HEK293T (cell line): ENCODE measurements around the gene ANKH.

Experiments used
- CTCF ChIA-PET: fragments of 350-600 bp; formaldehyde crosslinking; extraction: SDS; loops from one replicate; lab custom pipeline; 2021; ENCODE audit warnings: antibody characterized with exemption, inconsistent platforms; lab: Yijun Ruan, JAX
- POLR2A ChIA-PET: fragments of 350-600 bp; formaldehyde crosslinking; extraction: SDS; loops from one replicate; lab custom pipeline; 2020; ENCODE audit warnings: antibody characterized with exemption, inconsistent platforms; lab: Yijun Ruan, JAX
- DNase-seq: peaks from one replicate; pipeline ENCODE4 v3.0.0; 2012; ENCODE audit warnings: mixed read lengths; ENCODE audit errors: extremely low spot score
- ARNT ChIP-seq: fragments of 450-650 bp; IDR thresholded peaks from 2 replicates; pipeline ENCODE4 v1.6.1; 2017; ENCODE audit warnings: mild to moderate bottlenecking
- BHLHE40 ChIP-seq: fragments of 450-650 bp; IDR thresholded peaks from 2 replicates; pipeline ENCODE4 v1.6.1; 2016; ENCODE audit warnings: mild to moderate bottlenecking, moderate library complexity, borderline replicate concordance
- CTBP1 ChIP-seq: fragments of 450-650 bp; IDR thresholded peaks from 2 replicates; pipeline ENCODE4 v1.6.1; 2016; ENCODE audit warnings: borderline replicate concordance
- ELF4 ChIP-seq: fragments of 450-650 bp; IDR thresholded peaks from 2 replicates; pipeline ENCODE4 v1.6.1; 2017; ENCODE audit warnings: antibody characterized with exemption
- FOXA1 ChIP-seq: fragments of 450-650 bp; IDR thresholded peaks from 2 replicates; pipeline ENCODE4 v1.6.1; 2016; ENCODE audit warnings: mild to moderate bottlenecking
- FOXK2 ChIP-seq: fragments of 450-650 bp; IDR thresholded peaks from 2 replicates; pipeline ENCODE4 v1.6.1; 2016; ENCODE audit warnings: mild to moderate bottlenecking
- FOXM1 ChIP-seq: fragments of 450-650 bp; IDR thresholded peaks from 2 replicates; pipeline ENCODE4 v1.6.1; 2017; ENCODE audit warnings: mild to moderate bottlenecking, borderline replicate concordance
- HDGF ChIP-seq: fragments of 450-650 bp; IDR thresholded peaks from 2 replicates; pipeline ENCODE4 v1.6.1; 2017; ENCODE audit warnings: antibody characterized with exemption, borderline replicate concordance
- L3MBTL2 ChIP-seq: fragments of 450-650 bp; conservative IDR thresholded peaks from 2 replicates; pipeline ENCODE4 v1.6.1; 2016; ENCODE audit warnings: mild to moderate bottlenecking
- LEF1 ChIP-seq: fragments of 450-650 bp; IDR thresholded peaks from 2 replicates; pipeline ENCODE4 v1.6.1; 2017; ENCODE audit warnings: mild to moderate bottlenecking, borderline replicate concordance
- NFRKB ChIP-seq: fragments of 450-650 bp; IDR thresholded peaks from 2 replicates; pipeline ENCODE4 v1.6.1; 2016; ENCODE audit warnings: mild to moderate bottlenecking, moderate library complexity
- PKNOX1 ChIP-seq: fragments of 450-650 bp; IDR thresholded peaks from 2 replicates; pipeline ENCODE4 v1.6.1; 2016
- SP1 ChIP-seq: fragments of 450-650 bp; IDR thresholded peaks from 2 replicates; pipeline ENCODE4 v1.6.1; 2017
- SUZ12 ChIP-seq: fragments of 450-650 bp; IDR thresholded peaks from 2 replicates; pipeline ENCODE4 v1.6.1; 2016; ENCODE audit warnings: mild to moderate bottlenecking
- TARDBP ChIP-seq: fragments of 450-650 bp; IDR thresholded peaks from 2 replicates; pipeline ENCODE4 v1.6.1; 2016
- ZNF384 ChIP-seq: fragments of 450-650 bp; IDR thresholded peaks from 2 replicates; pipeline ENCODE4 v1.6.1; 2016

Gene ANKH

GRCh38 chr5:14779975-14780374, 91.6 kb downstream of the ANKH start:
- POLR2A ChIA-PET = no interaction called here
- CTCF ChIA-PET = no interaction called here
- no peak for DNase-seq
- TF ChIP-seq SUZ12 = no peak
- TF ChIP-seq FOXM1 = no peak
- TF ChIP-seq ARNT = no peak
- TF ChIP-seq NFRKB = no peak
- no peak for TF ChIP-seq ELF4
- no peak for TF ChIP-seq BHLHE40
- TF ChIP-seq HDGF = no peak
- no peak for TF ChIP-seq ZNF384
- TF ChIP-seq LEF1 = no peak
- TF ChIP-seq TARDBP = no peak
- no peak for TF ChIP-seq PKNOX1
- no peak for TF ChIP-seq L3MBTL2
- no peak for TF ChIP-seq SP1
- TF ChIP-seq CTBP1 = no peak
- no peak for TF ChIP-seq FOXK2

DNA sequence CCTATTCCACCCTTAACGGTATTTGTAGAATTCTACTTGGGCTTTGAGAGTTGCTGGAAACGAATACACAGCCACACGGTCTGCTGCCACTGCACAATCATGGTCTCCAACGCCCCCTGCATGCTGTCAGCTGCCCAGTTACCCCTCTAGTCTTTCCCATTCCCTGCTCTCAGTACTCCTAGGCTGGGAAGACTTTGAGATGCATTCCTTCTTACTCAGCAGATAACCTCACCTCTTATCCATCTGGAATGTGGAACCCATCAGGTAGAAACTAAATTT, 92.8 kb downstream of the ANKH start:
- ChIA-PET CTCF (no interaction called here), POLR2A (no interaction called here)
- TF ChIP-seq LEF1 (no peak), ARNT (no peak), NFRKB (no peak), PKNOX1 (no peak), TARDBP (no peak), FOXM1 (no peak), HDGF (no peak), ELF4 (no peak), CTBP1 (no peak), SUZ12 (no peak), BHLHE40 (no peak), SP1 (no peak), ZNF384 (no peak), L3MBTL2 (no peak), FOXA1 (no peak), FOXK2 (no peak)
- no peak for DNase-seq

DNA sequence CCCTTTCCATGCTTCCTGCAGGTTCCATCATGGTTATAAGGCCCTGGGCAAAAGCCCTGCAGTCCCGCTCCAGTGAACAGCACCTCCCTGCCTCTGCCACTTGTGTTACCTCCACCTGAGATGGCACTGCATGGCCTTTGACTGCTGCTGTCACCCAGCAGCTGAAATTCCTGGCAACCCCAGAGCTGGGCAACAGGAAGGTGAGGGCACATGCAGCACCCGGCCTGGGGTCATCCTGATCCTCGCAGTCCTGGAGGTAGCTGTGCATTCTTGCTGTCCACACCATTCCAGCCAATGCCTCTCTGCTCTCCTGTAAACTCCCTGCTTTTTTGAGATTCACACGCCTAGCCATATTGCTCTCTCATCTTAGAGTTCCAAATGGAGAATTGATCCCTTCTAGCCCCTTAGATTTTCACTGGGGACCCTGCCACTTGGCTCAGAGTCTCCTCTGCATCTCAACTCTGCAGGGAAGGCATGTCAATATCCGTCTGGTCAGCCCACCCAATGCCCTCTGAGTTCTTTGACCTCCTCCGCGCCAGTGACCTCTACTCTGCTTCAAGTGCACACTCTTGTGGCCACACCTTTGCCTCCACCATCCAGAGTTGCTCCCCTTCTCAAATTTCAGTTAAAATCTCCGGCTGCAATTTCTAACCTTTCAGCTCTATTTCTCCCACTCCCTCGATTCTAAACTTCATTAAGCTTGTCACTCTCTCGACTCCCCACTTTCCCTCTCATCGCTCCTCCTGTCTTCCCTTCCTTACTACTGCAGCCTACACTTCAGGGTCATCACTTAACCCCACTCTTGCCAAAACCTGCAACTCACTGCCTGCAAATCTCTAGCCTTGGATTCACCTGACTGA, 93.4 kb downstream of the ANKH start:
- no peak for DNase-seq
- TF ChIP-seq CTBP1 (no peak), FOXK2 (no peak), FOXM1 (no peak), ZNF384 (no peak), ELF4 (no peak), PKNOX1 (no peak), L3MBTL2 (no peak), ARNT (no peak), FOXA1 (no peak), HDGF (no peak), NFRKB (no peak), SP1 (no peak), SUZ12 (no peak), TARDBP (no peak), BHLHE40 (no peak), LEF1 (no peak)
- CTCF ChIA-PET = no interaction called here
- POLR2A ChIA-PET = no interaction called here

DNA sequence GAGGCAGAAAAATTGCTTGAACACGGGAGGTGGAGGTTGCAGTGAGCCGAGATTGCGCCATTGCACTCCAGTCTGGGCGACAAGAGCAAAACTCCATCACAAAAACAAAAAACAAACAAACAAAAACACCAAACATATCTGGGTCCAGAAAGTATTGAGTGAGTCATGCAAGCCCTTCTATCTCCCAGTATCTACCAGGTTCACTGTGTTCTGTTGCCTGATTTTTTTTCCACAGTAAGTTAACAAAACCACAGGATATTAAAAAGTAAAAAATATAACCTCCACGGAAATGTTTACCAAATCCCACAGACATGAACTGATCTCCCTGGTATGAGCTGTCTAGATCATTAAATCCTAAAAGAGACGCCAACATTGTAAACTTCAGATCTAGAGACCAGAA, 94.4 kb downstream of the ANKH start:
- TF ChIP-seq ARNT (no peak), TARDBP (no peak), SP1 (no peak), BHLHE40 (no peak), LEF1 (no peak), FOXA1 (no peak), PKNOX1 (no peak), CTBP1 (no peak), L3MBTL2 (no peak), ELF4 (no peak), ZNF384 (no peak), SUZ12 (no peak), HDGF (no peak), NFRKB (no peak), FOXM1 (no peak), FOXK2 (no peak)
- ChIA-PET POLR2A (no interaction called here), CTCF (no interaction called here)
- no peak for DNase-seq

DNA sequence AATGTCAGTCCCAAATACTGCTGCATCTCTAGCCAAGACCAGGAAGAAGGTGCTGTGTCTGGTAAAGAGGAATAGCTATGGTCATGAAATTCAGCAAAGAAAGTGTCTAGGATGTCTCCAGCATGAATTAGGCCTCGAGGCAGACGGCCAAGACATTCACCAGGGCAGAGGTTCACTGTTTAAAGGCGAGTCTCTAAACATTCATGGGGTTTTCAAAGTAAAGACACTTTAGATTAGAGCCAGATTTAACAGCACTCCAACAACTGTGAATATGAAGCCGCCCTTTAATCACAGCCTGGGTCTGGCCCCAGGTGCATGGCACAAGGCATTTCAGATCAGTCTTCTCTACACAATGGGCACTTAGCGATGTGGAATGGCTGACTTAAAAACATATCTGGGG, 95.0 kb downstream of the ANKH start:
- ChIA-PET POLR2A (interaction anchor here (1.0 kb wide), 1 partner anchor 8 kb away, joined by 3 read pairs; no protein-coding TSS in a partner anchor), CTCF (no interaction called here)
- no peak for DNase-seq
- TF ChIP-seq SUZ12 = no peak
